GM19035 (cell line): Measurements from ENCODE around the gene TEX48.

Experiments
- ATAC-seq: cut with Tn5 transposase; IDR thresholded peaks from one replicate; pipeline ENCODE4 v1.9.1; 2021; ENCODE audit not compliant: unreplicated experiment

TEX48 gene

GRCh38 chr9:114669961-114670360 lies 12.0 kb downstream of the TEX48 start:
- ATAC-seq: no peak

- ATAC-seq: no peak
Observed at GRCh38 chr9:114668146-114668545, 13.8 kb downstream of the TEX48 start.

- ATAC-seq: no peak
Observed at GRCh38 chr9:114666851-114667250, 15.1 kb downstream of the TEX48 start.

- no peak for ATAC-seq
Observed at GRCh38 chr9:114666401-114666800, 15.6 kb downstream of the TEX48 start.

GRCh38 chr9:114664181-114664580 lies 17.8 kb downstream of the TEX48 start:
- ATAC-seq: no peak

GRCh38 chr9:114662081-114662989 lies 19.7 kb downstream of the TEX48 start:
- peak; percentile 64 for ATAC-seq

GRCh38 chr9:114657705-114658104 lies 24.3 kb downstream of the TEX48 start, which contains the start of gene TEX53:
TSS of gene TEX53 (minus strand) at chr9:114657805. CDS start at chr9:114657774, 31 bp downstream.
- no peak for ATAC-seq

- no peak for ATAC-seq
Observed at GRCh38 chr9:114656301-114656700, 25.7 kb downstream of the TEX48 start.

- ATAC-seq: no peak
Observed at GRCh38 chr9:114655689-114656088, 26.3 kb downstream of the TEX48 start.

- ATAC-seq: peak; percentile 71
Observed at GRCh38 chr9:114653556-114654159, 28.3 kb downstream of the TEX48 start.

- ATAC-seq: peak; percentile 12
Observed at GRCh38 chr9:114652776-114653555, 29.0 kb downstream of the TEX48 start.

- no peak for ATAC-seq
Observed at GRCh38 chr9:114643896-114644295, 38.1 kb downstream of the TEX48 start.

- no peak for ATAC-seq
Observed at GRCh38 chr9:114643001-114643400, 39.0 kb downstream of the TEX48 start.

GRCh38 chr9:114641967-114642366 lies 40.0 kb downstream of the TEX48 start:
- ATAC-seq: no peak

GRCh38 chr9:114638404-114638803 lies 43.6 kb downstream of the TEX48 start:
- ATAC-seq: no peak

GRCh38 chr9:114634387-114634786 lies 47.6 kb downstream of the TEX48 start:
- ATAC-seq: no peak

- ATAC-seq: no peak
Observed at GRCh38 chr9:114633438-114634089, 48.4 kb downstream of the TEX48 start.

GRCh38 chr9:114631166-114631565 lies 50.8 kb downstream of the TEX48 start:
- no peak for ATAC-seq

- ATAC-seq: no peak
Observed at GRCh38 chr9:114629563-114630090, 52.4 kb downstream of the TEX48 start.

- ATAC-seq: no peak
Observed at GRCh38 chr9:114627553-114627952, 54.4 kb downstream of the TEX48 start.
